Measurements from ENCODE around the gene TULP1.
A peak's percentile ranks its signal among the peaks of the same experiment; 100 is the strongest.

TULP1 gene

GRCh38 chr6:35496036-35496840, 16.5 kb downstream of the TULP1 start:
- DNase-seq, result no peak

- no peak for DNase-seq
Measured at GRCh38 chr6:35495258-35496035, 17.2 kb downstream of the TULP1 start.

GRCh38 chr6:35494161-35494563, 18.5 kb downstream of the TULP1 start:
- peak; percentile 75 for DNase-seq

- DNase-seq, result no peak
Measured at GRCh38 chr6:35493307-35493983, 19.3 kb downstream of the TULP1 start.

GRCh38 chr6:35492974-35493284, 19.8 kb downstream of the TULP1 start:
- DNase-seq, result peak; percentile 55

GRCh38 chr6:35492258-35492973, 20.3 kb downstream of the TULP1 start:
- DNase-seq, result no peak

DNA sequence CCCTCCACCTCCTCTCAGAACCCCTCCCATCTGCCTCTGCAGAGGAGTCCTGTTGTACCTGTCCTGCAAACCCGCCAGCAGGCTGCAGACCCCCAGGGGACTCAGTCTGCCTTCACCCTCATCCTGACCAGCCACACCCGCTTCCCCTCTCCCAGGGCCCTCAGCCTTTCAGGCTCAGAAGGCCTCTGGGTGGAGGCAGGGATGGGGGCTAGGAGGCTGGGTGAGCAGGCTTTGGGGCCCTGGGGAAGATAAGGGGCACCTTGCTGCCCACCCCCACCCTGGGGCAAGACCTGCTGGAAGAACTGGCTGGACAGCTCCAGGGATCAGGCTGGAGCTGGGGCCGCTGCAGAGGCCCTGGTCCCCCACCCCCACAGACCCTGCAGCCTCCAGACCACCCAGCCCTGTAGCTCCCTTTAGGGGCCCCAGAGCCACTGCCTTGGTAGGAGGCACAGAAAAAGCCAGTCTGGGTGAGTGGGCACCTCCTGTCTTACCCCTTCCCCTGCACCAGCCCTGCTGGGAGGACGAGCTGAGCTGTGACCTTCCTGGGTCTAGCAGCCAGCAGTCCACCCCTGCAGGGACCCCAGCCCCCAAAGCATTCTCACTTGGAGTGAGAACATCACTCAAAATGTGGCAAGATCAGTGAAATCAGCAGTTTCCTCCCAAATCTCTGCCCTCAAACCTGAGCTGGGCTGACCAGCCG, 21.0 kb downstream of the TULP1 start:
- no peak for DNase-seq

DNA sequence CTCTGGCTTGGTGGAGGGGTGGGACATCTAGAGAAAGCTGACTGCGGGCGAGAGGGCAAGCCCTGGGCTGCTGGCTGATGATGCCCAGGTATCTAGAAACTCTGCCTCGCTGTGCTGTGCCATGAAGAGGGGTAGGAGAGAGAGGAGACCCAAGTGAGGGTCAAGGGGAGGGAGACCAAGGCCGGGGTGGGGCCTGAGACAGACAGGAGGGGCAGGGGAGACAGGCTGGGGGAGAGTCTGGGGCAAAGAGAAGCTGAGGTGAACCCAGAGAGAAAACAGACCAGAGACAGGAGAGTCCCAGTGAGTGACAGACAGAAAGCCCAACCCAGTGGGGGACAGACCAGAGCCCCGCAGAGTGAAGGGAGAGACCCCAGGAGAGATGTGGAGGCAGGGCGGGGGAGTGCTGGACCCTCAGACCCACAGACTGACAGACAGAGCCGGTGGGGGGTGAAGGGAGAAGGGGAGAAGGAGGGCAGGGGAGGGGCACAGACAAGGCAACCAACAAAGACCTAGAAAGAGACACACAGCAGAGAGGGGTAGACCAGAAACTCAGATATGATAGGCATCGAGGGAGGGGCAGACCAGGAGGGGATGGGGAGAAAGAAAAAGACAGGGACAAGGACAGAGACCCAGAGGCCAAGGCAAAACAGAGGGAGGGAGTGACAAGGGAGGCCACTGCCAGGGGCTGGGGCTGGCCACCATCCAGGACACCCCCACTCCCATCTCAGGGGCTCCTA, 21.7 kb downstream of the TULP1 start:
- no peak for DNase-seq

GRCh38 chr6:35489995-35490791, 22.5 kb downstream of the TULP1 start:
- DNase-seq, result no peak

DNA sequence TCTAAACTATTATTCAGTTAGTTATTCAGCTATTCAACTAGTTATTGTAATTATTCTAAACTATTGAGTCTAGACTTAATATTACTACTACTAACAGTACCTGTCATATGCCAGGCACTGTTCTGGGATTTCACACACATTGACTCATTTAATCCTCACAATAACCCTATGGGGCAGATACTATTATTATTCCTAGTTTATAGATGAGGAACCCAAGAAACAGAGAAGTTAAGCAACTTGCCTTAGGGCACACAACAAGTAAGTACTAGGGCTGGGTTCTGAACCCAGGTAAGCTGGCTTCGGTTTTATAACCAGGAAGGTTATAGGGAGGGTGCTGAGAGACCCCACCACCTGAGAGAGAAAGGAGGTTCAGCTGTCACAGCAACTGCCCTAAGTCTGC, 23.6 kb downstream of the TULP1 start:
- no peak for DNase-seq

GRCh38 chr6:35488517-35488862, 24.2 kb downstream of the TULP1 start:
- DNase-seq, result no peak

- DNase-seq, result peak; percentile 75
Measured at GRCh38 chr6:35487658-35488516, 24.8 kb downstream of the TULP1 start.

GRCh38 chr6:35486005-35486925, 26.4 kb downstream of the TULP1 start:
- no peak for DNase-seq

- no peak for DNase-seq
Measured at GRCh38 chr6:35485402-35485877, 27.3 kb downstream of the TULP1 start.

- peak; percentile 79 for DNase-seq
Measured at GRCh38 chr6:35484921-35485392, 27.7 kb downstream of the TULP1 start.

DNA sequence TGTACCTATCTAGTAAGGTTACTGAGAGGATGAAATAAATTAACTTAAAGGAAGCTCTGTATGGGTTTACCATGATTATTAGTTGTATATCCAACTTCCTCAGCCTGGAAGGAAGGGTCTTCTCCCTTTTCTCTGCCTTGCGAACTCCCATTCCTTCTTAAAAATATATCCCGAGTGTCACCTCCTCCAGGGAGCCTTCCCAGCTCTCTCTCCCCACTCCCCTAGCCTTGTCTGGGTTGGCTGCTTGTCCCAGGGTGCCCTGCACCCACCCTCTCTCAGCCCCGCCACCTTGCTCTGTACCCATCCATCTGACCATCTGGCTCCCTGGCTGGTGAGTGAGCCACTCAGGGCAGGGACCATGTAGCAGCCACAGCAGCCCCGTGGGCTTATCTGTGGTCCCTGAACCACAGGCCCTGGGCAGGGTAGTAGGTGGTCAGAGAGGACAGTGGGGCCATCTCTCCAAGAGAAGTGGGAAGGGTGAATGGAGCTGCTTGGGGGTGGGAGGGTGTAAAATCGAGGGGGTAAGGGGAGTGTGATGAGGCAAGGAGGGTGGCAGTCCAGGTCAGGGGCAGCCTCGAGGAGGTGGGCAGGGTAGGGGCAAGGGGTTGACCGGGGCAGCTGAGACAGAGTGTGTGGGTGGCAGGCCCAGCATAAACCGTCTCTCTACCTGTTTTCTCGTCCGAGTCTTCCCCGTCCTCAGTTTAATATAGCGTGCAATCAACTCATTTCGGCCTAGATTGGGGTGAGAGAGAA, 28.6 kb downstream of the TULP1 start:
- DNase-seq, result no peak

- DNase-seq, result no peak
Measured at GRCh38 chr6:35483490-35483889, 29.2 kb downstream of the TULP1 start.

- no peak for DNase-seq
Measured at GRCh38 chr6:35483062-35483461, 29.6 kb downstream of the TULP1 start.

All from inflammatory macrophage treated with lipopolysaccharide for 4 hours (primary cell).